ENCODE data around the gene CFAP119. TPM values are rescaled to one million over a fixed set of nuclear protein-coding genes. Genes with fewer than 3 reads are reported as not detected.

CFAP119 gene
- total RNA-seq, 1 experiment from 2014 or later: 11.7 TPM

GRCh38 chr16:30797670-30798309 is 35.9 kb upstream of the CFAP119 start:
- Histone ChIP-seq H3K9me3 (ENCODE audit: low read depth, low read length, poor library complexity, severe bottlenecking) (no peaks in the 10 kb centered on the region), H3K4me3 (ENCODE audit: low read depth, low read length, poor library complexity, severe bottlenecking) (no peak overlapping the region), H3K4me1 (ENCODE audit: insufficient read depth, low read length, poor library complexity, severe bottlenecking) (no peaks in the 10 kb centered on the region), H3K27me3 (replicated peaks; ENCODE audit: insufficient read depth, low read depth, low read length, poor library complexity) (no peaks in the 10 kb centered on the region), H3K36me3 (ENCODE audit: insufficient read depth, low read length, poor library complexity, severe bottlenecking) (no peaks in the 10 kb centered on the region), H3K27ac (ENCODE audit: low read depth, low read length, poor library complexity, severe bottlenecking) (no peak overlapping the region)
- DNase-seq (ENCODE audit: low spot score): no peak
- POLR2A ChIA-PET (ENCODE audit: low non-redundant PET): no interaction called here
- no TSS peak for BruUV-seq (replicated peaks)
- no peak for TF ChIP-seq EZH2 (IDR thresholded peaks at IDR 0.05; ENCODE audit: borderline replicate concordance, low read depth, low read length, poor library complexity, severe bottlenecking)
- peak; percentile 23; the same call in 1 of the 2 replicates for TF ChIP-seq CTCF (conservative IDR thresholded peaks at IDR 0.05; ENCODE audit: low read depth, low read length)
- CTCF ChIA-PET: interaction anchor here (0.6 kb wide), 1 partner anchor 75 kb away, joined by 3 read pairs; no protein-coding TSS in a partner anchor
- intact Hi-C loops (cut with micrococcal nuclease; ENCODE audit: unreplicated experiment): no loop called here

- Histone ChIP-seq H3K4me3 (ENCODE audit: low read depth, low read length, poor library complexity, severe bottlenecking) (no peak overlapping the region), H3K27me3 (replicated peaks; ENCODE audit: insufficient read depth, low read depth, low read length, poor library complexity) (no peaks in the 10 kb centered on the region), H3K9me3 (ENCODE audit: low read depth, low read length, poor library complexity, severe bottlenecking) (no peaks in the 10 kb centered on the region), H3K27ac (ENCODE audit: low read depth, low read length, poor library complexity, severe bottlenecking) (no peak overlapping the region), H3K36me3 (ENCODE audit: insufficient read depth, low read length, poor library complexity, severe bottlenecking) (no peaks in the 10 kb centered on the region), H3K4me1 (ENCODE audit: insufficient read depth, low read length, poor library complexity, severe bottlenecking) (no peaks in the 10 kb centered on the region)
- DNase-seq (ENCODE audit: low spot score): no peak
- TF ChIP-seq CTCF (conservative IDR thresholded peaks at IDR 0.05; ENCODE audit: low read depth, low read length) (no peak), EZH2 (IDR thresholded peaks at IDR 0.05; ENCODE audit: borderline replicate concordance, low read depth, low read length, poor library complexity, severe bottlenecking) (no peak)
- BruUV-seq (replicated peaks): no TSS peak
- ChIA-PET POLR2A (ENCODE audit: low non-redundant PET) (no interaction called here), CTCF (no interaction called here)
- intact Hi-C loops (cut with micrococcal nuclease; ENCODE audit: unreplicated experiment): no loop called here
Measured at GRCh38 chr16:30794634-30795033, 32.8 kb upstream of the CFAP119 start.

- Histone ChIP-seq H3K36me3 (ENCODE audit: insufficient read depth, low read length, poor library complexity, severe bottlenecking) (no peaks in the 10 kb centered on the region), H3K9me3 (ENCODE audit: low read depth, low read length, poor library complexity, severe bottlenecking) (no peaks in the 10 kb centered on the region), H3K27ac (ENCODE audit: low read depth, low read length, poor library complexity, severe bottlenecking) (no peak overlapping the region), H3K4me1 (ENCODE audit: insufficient read depth, low read length, poor library complexity, severe bottlenecking) (no peaks in the 10 kb centered on the region), H3K27me3 (replicated peaks; ENCODE audit: insufficient read depth, low read depth, low read length, poor library complexity) (no peaks in the 10 kb centered on the region), H3K4me3 (ENCODE audit: low read depth, low read length, poor library complexity, severe bottlenecking) (no peak overlapping the region)
- ChIA-PET CTCF (interaction anchor here (0.5 kb wide), 1 partner anchor 76 kb away, joined by 4 read pairs; no protein-coding TSS in a partner anchor), POLR2A (ENCODE audit: low non-redundant PET) (no interaction called here)
- TF ChIP-seq CTCF (conservative IDR thresholded peaks at IDR 0.05; ENCODE audit: low read depth, low read length) (no peak), EZH2 (IDR thresholded peaks at IDR 0.05; ENCODE audit: borderline replicate concordance, low read depth, low read length, poor library complexity, severe bottlenecking) (no peak)
- no TSS peak for BruUV-seq (replicated peaks)
- intact Hi-C loops (cut with micrococcal nuclease; ENCODE audit: unreplicated experiment): no loop called here
- DNase-seq (ENCODE audit: low spot score): no peak
Measured at GRCh38 chr16:30793508-30794069, 31.7 kb upstream of the CFAP119 start.
